Occipital lobe (tissue), 2 donors: ENCODE data around the gene RBMS3. TPM values are rescaled to one million over a fixed set of nuclear protein-coding genes. Genes with fewer than 3 reads are reported as not detected.
"Not testable (repeated sequence)": the region's sequence is repeated elsewhere in the genome, so short reads cannot be mapped to it uniquely, and the experiment has no call there.

Source experiments
- DNase-seq: peaks from one replicate; lab custom pipeline; 2025; lab: John Stamatoyannopoulos, UW
- total RNA-seq: library from RNA; depleted of rRNA; stranded (reverse); fragments of >200 nt; gene quantifications from one replicate; pipeline ENCODE4 v1.2.3, GENCODE V29; 2014

Gene RBMS3
- total RNA-seq, 1 donor from 2014 or later = 19.8 TPM

DNA sequence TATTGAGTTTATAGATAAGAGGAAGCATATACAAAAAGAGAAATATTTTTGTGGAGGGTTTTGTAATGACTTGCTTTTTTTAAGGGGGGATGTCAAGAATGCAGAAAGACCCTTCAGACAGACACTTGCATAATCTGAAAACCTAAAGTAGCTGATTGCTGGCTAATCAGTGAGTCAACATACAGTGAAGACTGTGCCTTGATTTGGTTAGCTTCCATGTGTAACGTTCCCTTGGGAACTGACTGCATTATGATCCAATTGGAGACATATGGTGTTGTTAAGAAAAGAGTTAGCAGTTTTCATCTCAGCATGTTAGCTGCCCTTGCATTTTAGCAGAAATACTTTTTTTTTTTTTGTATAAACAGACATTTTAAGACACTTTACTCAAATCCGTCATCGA, 483.2 kb downstream of the RBMS3 start:
- no peak for DNase-seq

DNA sequence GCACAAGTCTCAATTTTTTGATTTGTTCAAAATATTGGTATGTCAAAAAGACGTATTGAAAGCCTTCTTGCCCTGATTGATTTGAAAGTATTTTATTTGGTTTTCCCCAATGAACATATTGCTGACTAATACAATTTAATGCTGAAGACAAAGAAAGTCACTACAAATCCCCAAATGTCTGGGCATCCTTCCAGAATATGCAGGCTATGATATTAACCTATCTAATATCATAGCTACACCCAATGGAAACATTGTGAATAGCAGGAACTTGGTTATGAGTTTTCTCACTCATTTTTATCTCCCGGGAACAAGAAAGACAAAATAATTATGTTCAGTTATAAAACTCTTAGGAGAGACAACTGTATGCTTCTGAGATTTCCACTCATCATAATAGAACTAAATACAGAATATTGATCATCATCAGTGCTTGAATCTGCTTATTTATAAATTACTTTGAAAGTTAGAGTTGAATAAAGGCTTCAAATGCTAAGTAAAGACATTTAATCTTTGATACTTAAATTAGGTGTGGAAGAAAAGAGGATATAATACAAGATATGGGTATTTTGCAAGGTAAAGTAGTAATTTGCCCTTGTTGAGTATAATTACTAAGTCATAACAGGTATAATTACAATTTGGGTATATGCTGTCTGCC, 483.9 kb downstream of the RBMS3 start:
- no peak for DNase-seq

DNA sequence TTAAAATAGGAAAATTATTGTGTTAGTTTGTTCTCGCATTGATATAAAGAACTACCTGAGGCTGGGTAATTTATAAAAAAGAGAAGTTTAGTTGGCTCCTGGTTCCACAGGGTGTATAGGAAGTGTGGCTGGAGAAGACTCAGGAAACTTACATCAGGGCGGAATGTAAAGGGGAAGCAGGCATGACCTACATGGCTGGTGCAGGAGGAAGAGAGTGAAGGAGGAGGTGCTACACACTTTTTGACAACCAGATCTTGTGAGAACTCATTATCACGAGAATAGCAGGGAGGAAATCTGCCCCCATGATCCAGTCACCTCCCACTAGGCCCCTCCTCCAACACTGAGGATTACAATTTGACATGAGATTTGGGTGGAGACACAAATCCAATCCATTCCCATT, 490.7 kb downstream of the RBMS3 start:
- no peak for DNase-seq

DNA sequence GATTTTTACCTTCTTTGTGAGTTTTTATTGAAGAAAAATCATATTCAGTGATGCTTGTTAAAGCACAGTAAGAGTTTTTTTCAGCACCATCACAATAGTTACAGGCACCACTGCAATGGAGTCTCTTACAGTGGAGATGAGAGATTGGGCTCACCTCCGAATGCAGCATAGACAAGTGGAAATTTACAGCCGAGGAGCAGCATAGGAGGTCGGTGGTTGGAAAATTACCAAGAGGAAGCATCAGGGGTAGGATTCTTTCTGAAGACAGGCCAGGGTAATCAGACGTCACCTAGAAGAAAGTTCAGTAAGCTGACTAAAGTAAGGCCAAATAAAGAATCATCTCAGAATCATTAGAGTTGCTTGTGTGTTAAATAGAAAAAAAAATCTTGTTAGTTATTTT, 491.6 kb downstream of the RBMS3 start:
- DNase-seq = no peak

DNA sequence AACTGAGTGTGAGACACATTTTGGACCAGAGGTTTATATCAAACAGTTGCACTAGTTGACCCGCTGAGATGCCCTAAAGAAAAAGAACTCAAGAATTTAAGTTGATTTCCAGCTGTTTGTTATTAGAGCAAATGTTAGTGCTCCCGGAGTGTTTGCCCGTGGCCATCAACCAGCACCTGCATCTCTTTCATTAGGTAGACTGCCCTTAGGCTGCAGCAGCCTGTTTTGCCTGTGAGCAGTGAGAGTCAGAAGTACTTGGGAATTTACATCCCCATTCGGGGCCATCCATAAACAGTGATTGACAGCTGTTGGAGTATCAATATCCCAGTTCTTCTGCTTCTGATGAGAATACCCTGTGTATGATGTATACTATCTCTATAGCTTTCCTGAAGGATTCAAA, 492.6 kb downstream of the RBMS3 start:
- no peak for DNase-seq

DNA sequence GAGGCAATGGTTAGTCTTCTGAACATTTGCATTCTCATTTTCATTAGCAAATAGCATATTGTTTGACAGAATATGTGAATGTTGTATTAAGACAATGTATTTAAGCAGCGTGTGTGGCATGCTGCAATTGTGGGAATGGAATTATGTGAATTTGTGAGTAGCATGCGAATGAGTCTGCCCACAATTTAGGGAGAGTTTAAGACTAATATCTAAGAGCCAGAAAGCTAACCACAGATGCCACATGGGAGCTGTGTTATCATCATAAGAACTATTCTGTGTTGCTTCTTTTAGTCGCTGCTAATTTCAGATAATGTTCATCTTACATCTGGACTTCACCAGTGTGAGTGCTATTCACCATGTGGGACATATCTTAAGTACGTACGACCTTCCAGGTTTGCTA, 494.5 kb downstream of the RBMS3 start:
- no peak for DNase-seq

DNA sequence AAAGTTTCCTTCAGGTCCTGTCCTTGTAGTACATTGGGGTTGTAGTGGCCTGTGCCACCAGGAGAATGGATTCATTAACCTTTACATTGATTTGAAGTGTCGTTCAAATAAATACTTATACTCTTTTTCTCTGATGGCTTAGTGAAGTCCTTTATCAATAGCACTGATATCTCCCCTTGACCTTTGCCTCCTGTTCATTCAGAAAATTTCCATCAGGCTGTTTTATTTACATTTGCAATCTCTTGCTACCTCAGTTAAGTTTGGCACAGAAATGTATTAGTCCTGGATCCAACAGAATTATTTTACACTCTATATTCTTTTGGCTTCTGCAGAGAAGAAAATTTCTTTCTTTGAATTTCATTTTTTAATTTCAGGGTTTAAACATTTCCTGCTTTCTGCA, 497.0 kb downstream of the RBMS3 start:
- DNase-seq = no peak

DNA sequence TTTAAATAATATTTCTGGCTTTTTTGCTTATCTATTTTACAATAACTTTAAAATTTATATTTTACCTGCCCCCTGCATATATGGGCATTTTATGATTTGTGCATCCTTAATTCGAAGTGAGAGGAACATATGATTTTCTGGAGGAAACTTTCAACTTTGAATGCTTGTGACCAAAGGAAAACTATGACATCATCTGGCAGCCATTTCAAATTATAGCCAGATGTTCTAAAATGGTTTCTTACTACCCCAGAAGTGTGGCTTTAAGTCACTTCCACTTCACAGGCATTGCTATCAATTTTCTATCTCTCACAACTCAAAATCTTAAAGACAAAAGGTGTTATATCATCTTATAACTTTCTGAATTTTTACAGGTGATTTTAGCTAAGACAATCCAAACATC, 508.8 kb downstream of the RBMS3 start:
- DNase-seq = no peak

DNA sequence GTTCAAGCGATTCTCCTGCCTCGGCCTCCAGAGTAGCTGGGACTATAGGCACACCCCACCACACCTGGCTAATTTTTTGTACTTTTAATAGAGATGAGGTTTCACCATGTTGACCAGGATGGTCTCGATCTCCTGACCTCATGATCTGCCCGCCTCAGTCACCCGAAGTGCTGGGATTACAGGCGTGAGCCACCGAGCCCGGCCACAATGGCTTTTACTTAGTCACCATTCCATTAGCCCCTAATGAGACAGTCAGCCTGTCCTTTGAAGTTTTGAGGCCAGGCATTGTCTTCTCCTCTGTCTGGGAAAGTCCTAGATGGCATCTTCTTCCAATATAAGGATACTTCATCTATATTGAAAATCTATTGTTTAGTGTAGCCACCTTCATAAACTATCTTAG, 515.9 kb downstream of the RBMS3 start:
- DNase-seq = no peak

DNA sequence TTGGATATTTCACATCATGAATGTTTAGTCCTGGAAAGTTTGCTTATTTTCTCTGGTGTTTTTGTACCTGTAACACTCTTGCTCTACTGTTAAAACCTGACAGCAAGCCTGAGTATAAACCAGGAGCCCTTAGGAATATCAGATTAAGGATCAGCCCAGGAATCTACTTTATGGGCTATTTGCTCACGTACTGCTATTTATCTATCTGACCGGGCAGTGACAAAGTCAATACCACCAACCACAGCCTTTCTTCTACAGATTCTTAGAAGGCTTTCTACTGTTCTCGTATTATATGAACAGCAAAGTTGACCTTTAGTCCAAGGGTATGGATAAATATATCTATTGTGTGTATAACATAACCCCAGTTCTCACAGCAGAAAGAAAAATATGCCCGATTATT, 521.2 kb downstream of the RBMS3 start:
- no peak for DNase-seq

DNA sequence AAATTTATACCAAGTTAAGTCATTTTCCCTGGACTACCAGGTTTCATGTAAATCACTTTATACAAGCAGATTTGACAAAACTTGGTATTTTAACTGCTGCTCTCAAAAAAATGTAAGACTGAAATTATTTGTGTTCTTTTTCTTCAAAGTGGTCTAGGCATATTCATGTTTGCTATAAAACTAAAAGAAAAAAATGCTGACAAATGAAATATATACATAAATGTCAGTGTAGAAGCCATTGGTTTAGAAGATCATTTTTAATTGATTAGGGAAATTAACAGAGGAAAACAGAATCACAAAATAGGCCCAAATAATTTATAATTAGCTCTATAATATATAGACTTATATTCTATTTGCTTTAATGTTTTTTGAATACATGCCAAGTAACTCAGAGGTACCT, 523.2 kb downstream of the RBMS3 start:
- no peak for DNase-seq

DNA sequence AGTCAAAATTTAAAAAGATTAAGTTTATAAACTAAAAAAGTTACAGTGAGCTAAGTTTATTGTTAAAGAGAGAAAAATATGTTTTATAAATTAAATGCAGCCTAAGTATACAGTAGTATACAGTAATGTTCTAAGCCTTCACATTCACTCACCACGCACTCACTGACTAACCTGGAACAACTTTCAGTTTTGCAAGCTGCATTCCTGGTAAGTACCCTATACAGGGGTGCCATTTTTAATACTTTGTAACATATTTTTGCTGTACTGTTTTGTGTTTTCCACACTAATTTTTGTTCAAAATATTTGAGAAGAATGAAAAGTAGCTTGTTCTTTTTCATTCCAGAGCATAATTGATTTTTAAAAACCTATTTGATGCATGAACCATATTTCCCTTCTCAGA, 524.9 kb downstream of the RBMS3 start:
- DNase-seq = no peak

DNA sequence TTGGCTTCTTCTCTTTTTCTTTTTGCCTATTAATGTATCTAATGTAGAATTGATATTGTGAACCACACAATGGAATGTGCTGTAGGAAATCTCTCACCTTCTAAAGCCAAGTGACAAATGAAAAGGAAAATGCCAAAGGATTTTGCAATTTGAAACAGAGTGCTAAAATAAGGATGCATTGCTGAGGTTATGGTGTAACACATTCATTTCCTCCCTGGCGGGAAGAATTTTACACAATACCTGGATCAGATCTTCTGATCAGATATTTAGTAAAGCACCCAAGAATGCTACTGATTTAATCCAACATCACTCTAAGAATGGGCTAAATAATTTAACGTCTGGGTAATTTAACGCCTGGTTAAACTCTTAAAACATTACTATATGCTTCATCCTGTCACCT, 527.5 kb downstream of the RBMS3 start:
- not testable (repeated sequence) for DNase-seq

DNA sequence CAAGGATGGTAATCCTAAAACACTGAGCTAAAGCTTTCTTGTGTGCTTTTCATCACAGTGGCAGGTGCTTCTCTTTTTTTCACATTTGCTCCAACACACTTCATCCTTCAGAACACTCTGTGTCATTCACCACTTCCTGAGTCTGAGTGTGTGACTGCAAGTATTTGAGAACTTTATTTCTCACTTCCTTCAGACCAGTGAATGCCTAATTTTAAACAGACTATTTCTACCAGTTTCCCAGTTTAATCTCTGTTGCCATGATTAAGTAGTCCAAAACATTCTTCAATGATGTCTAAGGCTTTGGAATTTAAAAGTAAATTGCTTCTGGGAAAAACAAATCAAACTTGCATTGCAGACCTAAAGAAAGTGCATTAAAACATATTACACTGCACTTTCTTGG, 541.2 kb downstream of the RBMS3 start:
- DNase-seq = no peak

DNA sequence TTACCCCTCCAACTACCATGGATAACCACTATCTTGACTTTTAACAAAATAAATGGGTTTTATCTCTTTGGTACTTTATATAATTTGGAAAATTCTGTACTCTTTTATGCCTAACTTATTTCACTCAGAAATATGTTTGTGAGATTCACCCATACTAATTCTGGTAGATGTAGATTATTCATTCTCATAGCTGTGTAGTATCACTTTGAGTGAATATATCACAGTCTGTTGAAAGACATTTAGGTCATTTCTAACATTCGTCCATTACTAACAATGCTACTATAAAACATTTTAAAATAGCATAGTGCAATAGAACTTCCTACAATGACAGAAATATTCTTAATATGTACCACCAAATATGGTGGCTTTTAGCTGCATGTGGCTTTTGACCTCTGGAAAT, 542.4 kb downstream of the RBMS3 start:
- DNase-seq = no peak

DNA sequence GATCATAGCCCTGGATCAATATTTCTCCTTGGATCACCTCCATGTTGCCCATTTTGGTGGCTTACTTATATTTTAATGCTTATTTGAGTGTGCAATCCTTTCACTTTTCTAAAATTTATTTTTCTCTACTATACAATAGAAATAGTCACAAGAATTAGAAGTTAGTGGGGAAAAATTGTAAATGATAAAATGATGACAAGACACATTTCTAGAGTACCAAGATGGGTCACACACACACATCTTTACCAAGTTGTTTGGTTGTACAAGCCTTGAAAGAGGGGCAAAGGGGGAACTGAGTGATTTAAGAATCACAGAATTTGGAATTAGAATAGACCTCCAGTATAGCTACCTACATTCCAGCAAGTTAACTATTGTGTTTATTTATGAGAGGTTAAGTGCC, 545.8 kb downstream of the RBMS3 start:
- no peak for DNase-seq

DNA sequence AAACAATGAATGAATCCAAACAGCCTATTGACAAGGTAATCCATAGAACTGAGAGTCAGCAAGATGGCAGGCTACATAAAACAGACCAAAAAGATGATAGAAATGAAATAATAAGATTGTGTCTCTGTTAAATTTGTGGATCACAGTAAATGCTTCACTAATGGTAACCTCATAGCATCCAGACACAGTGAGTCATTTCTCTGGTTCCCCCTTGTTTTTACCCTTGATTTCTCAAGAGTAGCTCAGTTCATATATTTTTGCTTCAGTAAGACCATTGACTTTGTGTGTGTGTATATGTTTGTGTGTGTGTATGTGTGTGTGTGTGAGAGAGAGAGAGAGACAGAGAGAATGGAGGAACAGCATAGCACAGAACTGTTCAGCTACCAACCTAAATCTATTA, 546.9 kb downstream of the RBMS3 start:
- no peak for DNase-seq

DNA sequence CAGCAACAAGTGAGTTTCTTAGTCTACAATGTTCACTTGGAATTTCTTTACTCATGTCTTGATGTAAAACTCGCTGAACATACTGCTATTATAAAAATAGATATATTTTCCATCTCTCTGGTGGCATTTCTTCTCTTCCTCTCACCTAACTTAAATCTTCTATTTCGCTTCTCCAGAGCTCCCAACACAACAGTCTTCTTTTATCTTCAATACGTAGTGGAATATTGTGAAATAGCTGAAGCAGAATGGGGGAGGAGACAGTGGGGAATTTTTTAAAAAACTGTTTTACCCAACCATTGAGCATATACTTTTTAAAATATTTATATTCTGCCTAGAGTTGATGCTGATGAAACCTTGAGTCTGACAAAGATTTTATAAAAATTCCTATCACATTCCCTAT, 548.5 kb downstream of the RBMS3 start:
- no peak for DNase-seq

DNA sequence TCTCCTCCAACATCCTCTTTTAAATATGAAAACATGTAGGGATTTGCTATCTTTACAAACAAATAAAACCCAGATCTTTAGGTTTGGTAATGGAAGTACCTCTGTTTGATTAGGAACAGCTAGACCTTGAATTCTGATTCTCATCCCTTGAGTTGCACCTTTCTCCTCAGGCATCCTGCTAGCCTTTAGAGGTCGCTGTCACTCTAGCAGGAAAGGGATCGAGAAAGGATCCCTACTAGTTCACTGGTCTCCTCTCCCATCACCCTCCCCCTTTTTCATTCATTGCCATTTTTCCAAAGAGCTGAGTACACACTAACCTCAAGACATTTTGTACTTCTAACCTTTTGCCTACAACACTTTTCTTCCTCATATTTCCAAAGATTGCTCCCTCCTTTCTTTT, 569.8 kb downstream of the RBMS3 start:
- DNase-seq = no peak

DNA sequence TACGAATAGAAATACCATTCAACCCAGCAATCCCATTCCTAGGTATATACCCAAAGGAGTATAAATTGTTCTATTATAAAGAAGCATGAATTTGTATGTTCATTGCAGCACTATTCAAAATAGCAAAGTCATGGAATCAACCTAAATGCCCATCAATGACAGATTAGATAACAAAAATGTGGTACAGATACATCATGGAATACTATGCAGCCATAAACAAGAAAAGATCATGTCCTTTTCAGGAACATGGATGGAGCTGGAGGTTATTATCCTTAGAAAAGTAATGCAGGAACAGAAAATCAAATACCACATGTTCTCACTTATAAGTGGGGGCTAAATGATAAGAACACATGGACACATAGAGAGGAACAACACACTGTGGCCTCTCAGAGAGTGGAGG, 571.9 kb downstream of the RBMS3 start:
- DNase-seq = no peak

DNA sequence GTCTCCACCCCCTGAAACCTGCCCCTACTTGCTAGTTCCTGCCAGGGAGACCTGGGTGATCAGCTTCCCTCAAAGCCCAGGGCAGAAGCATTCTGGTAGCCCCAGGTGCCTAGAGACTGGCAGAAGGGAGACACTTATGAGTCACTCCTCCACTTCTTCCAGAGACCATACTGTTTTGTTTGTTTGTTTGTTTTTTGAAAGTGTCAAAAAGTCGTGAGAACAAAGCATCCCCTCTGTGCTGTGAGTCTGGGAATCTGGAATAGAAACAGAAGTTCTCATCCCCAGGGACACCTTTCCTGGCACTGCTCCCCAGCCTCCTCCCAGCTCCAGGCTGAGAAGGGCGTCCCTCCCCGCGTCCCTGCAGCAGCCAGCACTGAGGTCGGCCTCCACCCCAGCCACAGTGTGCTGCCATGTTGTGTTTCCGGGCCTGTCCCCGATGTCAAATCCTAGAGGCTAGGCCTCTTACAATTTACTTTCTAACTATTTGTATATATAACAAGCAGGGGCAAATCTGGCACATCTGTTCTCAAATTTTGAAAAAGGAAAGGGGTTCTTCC, 573.0 kb downstream of the RBMS3 start:
- no peak for DNase-seq

DNA sequence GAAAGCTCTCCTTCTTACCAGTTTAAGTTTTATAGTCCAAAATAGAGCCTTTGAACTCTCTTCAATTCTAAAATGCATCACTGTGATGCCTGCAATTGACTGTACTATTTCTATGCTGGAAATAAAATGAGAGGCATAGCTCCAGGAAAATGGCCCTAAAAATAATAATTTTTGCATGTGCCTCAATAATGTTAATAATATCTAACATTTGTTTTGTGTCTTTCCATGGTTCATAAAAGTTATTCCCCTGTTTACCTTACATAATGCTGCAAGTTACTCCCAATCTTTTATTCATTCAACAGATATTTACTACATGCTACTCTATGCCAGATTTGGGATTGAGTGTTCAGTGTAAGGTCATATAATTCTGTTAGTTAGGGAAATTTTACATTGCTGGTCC, 574.0 kb downstream of the RBMS3 start:
- DNase-seq = no peak

DNA sequence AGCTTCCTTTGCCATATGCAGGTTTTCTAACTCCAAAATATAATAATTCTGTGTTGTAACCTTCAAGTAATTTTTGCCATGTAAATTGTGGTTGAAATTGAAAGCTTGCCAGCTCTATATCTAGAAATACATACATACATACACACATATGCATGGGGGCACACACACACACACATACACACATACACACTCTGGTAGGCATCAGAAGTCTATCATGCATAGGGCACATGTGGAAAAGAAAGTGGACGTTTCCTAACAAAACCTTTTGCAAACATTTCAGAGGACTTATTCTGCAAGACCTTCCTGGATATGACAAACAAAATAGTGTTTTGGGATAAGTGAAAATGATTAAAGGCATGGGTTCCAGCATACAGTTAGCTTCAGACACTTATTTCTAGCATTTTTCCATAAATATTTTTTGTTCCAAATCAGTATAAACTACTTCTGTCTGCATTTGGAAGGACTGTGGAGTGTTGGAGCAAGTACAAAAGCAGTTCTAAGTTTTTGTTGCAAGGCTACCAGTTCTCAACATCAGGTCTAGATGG, 578.9 kb downstream of the RBMS3 start:
- DNase-seq = no peak

DNA sequence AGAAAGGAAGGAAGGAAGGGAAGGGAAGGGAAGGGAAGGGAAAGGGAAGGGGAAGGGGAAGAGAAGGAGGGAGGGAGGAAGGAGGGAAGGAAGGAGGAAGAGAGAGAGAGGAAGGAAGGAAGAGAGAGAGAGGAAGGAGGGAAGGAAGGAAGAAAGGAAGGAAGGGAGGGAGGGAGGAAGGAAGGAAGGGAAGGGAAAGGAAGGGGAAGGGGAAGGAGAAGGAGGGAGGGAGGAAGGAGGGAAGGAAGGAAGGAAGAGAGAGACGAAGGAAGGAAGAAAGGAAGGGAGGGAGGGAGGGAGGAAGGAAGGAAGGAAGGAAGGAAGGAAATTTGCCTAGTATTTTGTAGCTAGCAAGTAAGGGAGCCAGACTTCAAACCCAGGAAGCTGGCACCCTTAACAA, 583.9 kb downstream of the RBMS3 start:
- no peak for DNase-seq
